Endodermal cell (in vitro differentiated cells): Measurements from ENCODE around the gene DCK. TPM values are rescaled to one million over a fixed set of nuclear protein-coding genes. Genes with fewer than 3 reads are reported as not detected.

Source experiments
- DNase-seq: peaks from one replicate; pipeline ENCODE4 v3.0.0-alpha.2; 2017
- H3K27ac ChIP-seq: 2 replicates; pipeline ENCODE4 v1.5.1; 2013; ENCODE audit warnings: mild to moderate bottlenecking, low read depth, low read length, moderate library complexity
- H3K27me3 ChIP-seq: 2 replicates; pipeline ENCODE4 v1.6.1; 2013; ENCODE audit warnings: mild to moderate bottlenecking, low read length, moderate library complexity; ENCODE audit not compliant: insufficient read depth, control insufficient read depth, poor library complexity, severe bottlenecking
- H3K36me3 ChIP-seq: 2 replicates; pipeline ENCODE4 v1.7.0; 2013; ENCODE audit warnings: mild to moderate bottlenecking, low read length, moderate library complexity; ENCODE audit not compliant: control insufficient read depth, insufficient read depth
- H3K4me1 ChIP-seq: one replicate; pipeline ENCODE4 v1.7.0; 2013; ENCODE audit warnings: low read length; ENCODE audit not compliant: control insufficient read depth, insufficient read depth
- H3K4me3 ChIP-seq: 2 replicates; pipeline ENCODE4 v1.5.1; 2013; ENCODE audit warnings: mild to moderate bottlenecking, low read length, moderate library complexity
- H3K9ac ChIP-seq: 2 replicates; pipeline ENCODE4 v1.6.1; 2013; ENCODE audit warnings: mild to moderate bottlenecking, low read length, moderate library complexity; ENCODE audit not compliant: poor library complexity, severe bottlenecking; ENCODE audit errors: extremely low read depth
- H3K9me3 ChIP-seq: 2 replicates; pipeline ENCODE4 v1.6.1; 2013; ENCODE audit warnings: mild to moderate bottlenecking, low read length, moderate library complexity; ENCODE audit not compliant: control insufficient read depth
- H3K27ac Mint-ChIP-seq: 2 replicates; pipeline ENCODE4 v1.8.0; 2020; ENCODE audit warnings: mixed read lengths
- H3K27me3 Mint-ChIP-seq: 2 replicates; pipeline ENCODE4 v1.8.0; 2021; ENCODE audit warnings: mild to moderate bottlenecking, mixed read lengths; ENCODE audit not compliant: insufficient read depth
- H3K36me3 Mint-ChIP-seq: 2 replicates; pipeline ENCODE4 v1.8.0; 2020; ENCODE audit warnings: low read depth, mixed read lengths
- H3K4me1 Mint-ChIP-seq: 2 replicates; pipeline ENCODE4 v1.8.0; 2020; ENCODE audit warnings: mixed read lengths
- H3K4me3 Mint-ChIP-seq: 2 replicates; pipeline ENCODE4 v1.8.0; 2020; ENCODE audit warnings: mild to moderate bottlenecking, moderate library complexity, mixed read lengths
- H3K9me3 Mint-ChIP-seq: 2 replicates; pipeline ENCODE4 v1.8.0; 2020; ENCODE audit warnings: mild to moderate bottlenecking, mixed read lengths
- CTCF ChIP-seq: fragments of 200-600 bp; sonication (generic); conservative IDR thresholded peaks from 2 replicates; pipeline ENCODE4 v1.5.0; 2021; ENCODE audit warnings: antibody characterized with exemption, mild to moderate bottlenecking
- WGBS, 2 experiments: methylation state at CpG; one replicate each; pipeline versions ENCODE4 v1.1.5 to v1.1.7; 2013; ENCODE audit warnings: missing lambda C conversion rate in 2 of 2, mixed read lengths in 1 of 2; ENCODE audit not compliant: insufficient coverage in 1 of 2, insufficient read length in 1 of 2; 5-methylcytosine and 5-hydroxymethylcytosine counted together
- total RNA-seq, 2 donors: library from RNA; stranded (reverse); fragmentation: NEBNext Ultra II Directional in 1 of 2; extraction: Animal tissue kit (Norgen Biotek cat#: 25700) in 1 of 2; gene quantifications; 2 replicates in 1 of 2; 3 replicates in 1 of 2; pipeline ENCODE4 v1.2.1, GENCODE V29; 2021

DCK gene
- total RNA-seq, 2 donors from 2014 or later: 15.3 to 26.1 TPM

GRCh38 chr4:71008196-71008595 is 14.7 kb downstream of the DCK start:
- H3K9me3 ChIP-seq: peaks cover 16% of the 10 kb centered on the region
- H3K27ac Mint-ChIP-seq: no peak overlapping the region
- peaks cover 3% of the 10 kb centered on the region for H3K36me3 ChIP-seq
- peaks cover 16% of the 10 kb centered on the region for H3K4me1 Mint-ChIP-seq
- no peaks in the 10 kb centered on the region for H3K27me3 Mint-ChIP-seq
- H3K9ac ChIP-seq: no peak overlapping the region
- WGBS, 2 experiments: 92 to 100% methylated on average over 1 to 2 of the region's 2 CpGs
- H3K9me3 Mint-ChIP-seq: peaks cover 16% of the 10 kb centered on the region
- no peaks in the 10 kb centered on the region for H3K27me3 ChIP-seq
- no peak for DNase-seq
- peaks cover 5% of the 10 kb centered on the region for H3K4me1 ChIP-seq
- H3K36me3 Mint-ChIP-seq: peaks cover 16% of the 10 kb centered on the region
- H3K4me3 ChIP-seq: no peak overlapping the region
- H3K4me3 Mint-ChIP-seq: no peak overlapping the region
- no peak for TF ChIP-seq CTCF
- H3K27ac ChIP-seq: no peak overlapping the region

GRCh38 chr4:71009086-71009485 is 15.6 kb downstream of the DCK start:
- TF ChIP-seq CTCF: no peak
- Histone ChIP-seq H3K9ac (no peak overlapping the region), H3K9me3 (peaks cover 16% of the 10 kb centered on the region), H3K4me3 (no peak overlapping the region), H3K36me3 (peaks cover 3% of the 10 kb centered on the region), H3K4me1 (peaks cover 4% of the 10 kb centered on the region), H3K27ac (no peak overlapping the region), H3K27me3 (no peaks in the 10 kb centered on the region)
- H3K27me3 Mint-ChIP-seq: no peaks in the 10 kb centered on the region
- no peak for DNase-seq
- WGBS, 2 experiments: 91 to 100% methylated on average over 1 to 3 of the region's 3 CpGs
- H3K36me3 Mint-ChIP-seq: peaks cover 24% of the 10 kb centered on the region
- H3K4me3 Mint-ChIP-seq: no peak overlapping the region
- peaks cover 25% of the 10 kb centered on the region for H3K9me3 Mint-ChIP-seq
- peaks cover 8% of the 10 kb centered on the region for H3K4me1 Mint-ChIP-seq
- H3K27ac Mint-ChIP-seq: no peak overlapping the region

- TF ChIP-seq CTCF: peak; percentile 83
- peaks cover 3% of the 10 kb centered on the region for H3K36me3 ChIP-seq
- H3K4me1 ChIP-seq: no peaks in the 10 kb centered on the region
- no peak for DNase-seq
- H3K9ac ChIP-seq: no peak overlapping the region
- no peaks in the 10 kb centered on the region for H3K27me3 ChIP-seq
- H3K27ac Mint-ChIP-seq: no peak overlapping the region
- peaks cover 27% of the 10 kb centered on the region for H3K36me3 Mint-ChIP-seq
- no peak overlapping the region for H3K4me3 ChIP-seq
- H3K27me3 Mint-ChIP-seq: no peaks in the 10 kb centered on the region
- H3K4me3 Mint-ChIP-seq: no peak overlapping the region
- peaks cover 16% of the 10 kb centered on the region for H3K9me3 ChIP-seq
- 19 to 25% methylated on average over 1 to 3 of the region's 3 CpGs for WGBS, 2 experiments
- no peaks in the 10 kb centered on the region for H3K4me1 Mint-ChIP-seq
- H3K9me3 Mint-ChIP-seq: peaks cover 29% of the 10 kb centered on the region
- no peak overlapping the region for H3K27ac ChIP-seq
Measured at GRCh38 chr4:71009890-71010588, 16.6 kb downstream of the DCK start.
